MM.1S (cell line): Measurements from ENCODE around the gene FBXO45.

Source experiments
- DNase-seq: peaks from one replicate; pipeline ENCODE4 v3.0.0-alpha.2; 2015
- H2AFZ ChIP-seq: fragments of 300-600 bp; sonication (generic); 2 replicates; pipeline ENCODE4 v1.6.0; 2016; ENCODE audit warnings: antibody characterized with exemption, low read length
- H3F3A ChIP-seq: fragments of 300-600 bp; sonication (generic); 2 replicates; pipeline ENCODE4 v1.6.1; 2016; ENCODE audit warnings: mild to moderate bottlenecking, antibody characterized with exemption, low read length, moderate library complexity, mixed read lengths; ENCODE audit not compliant: insufficient read depth
- H3K27ac ChIP-seq: fragments of 300-600 bp; sonication (generic); 2 replicates; pipeline ENCODE4 v1.5.1; 2016; ENCODE audit warnings: mild to moderate bottlenecking, low read length
- H3K27me3 ChIP-seq: fragments of 300-600 bp; sonication (generic); replicated peaks from 2 replicates; pipeline ENCODE4 v1.6.0; 2016; ENCODE audit warnings: low read length; ENCODE audit not compliant: insufficient read depth
- H3K36me3 ChIP-seq: fragments of 300-600 bp; sonication (generic); replicated peaks from 2 replicates; pipeline ENCODE4 v1.6.1; 2016; ENCODE audit warnings: mild to moderate bottlenecking, low read length, mixed read lengths; ENCODE audit not compliant: insufficient read depth
- H3K4me1 ChIP-seq: fragments of 300-600 bp; sonication (generic); 2 replicates; pipeline ENCODE4 v1.6.1; 2016; ENCODE audit warnings: low read length, mixed read lengths
- H3K4me2 ChIP-seq: fragments of 300-600 bp; sonication (generic); 2 replicates; pipeline ENCODE4 v1.6.0; 2016; ENCODE audit warnings: low read depth, low read length
- H3K4me3 ChIP-seq: fragments of 300-600 bp; sonication (generic); 2 replicates; pipeline ENCODE4 v1.5.1; 2016; ENCODE audit warnings: low read length, mixed read lengths
- H3K79me2 ChIP-seq: fragments of 300-600 bp; sonication (generic); 2 replicates; pipeline ENCODE4 v1.6.1; 2016; ENCODE audit warnings: mixed run types, low read length, mixed read lengths
- H3K9ac ChIP-seq: fragments of 300-600 bp; sonication (generic); 2 replicates; pipeline ENCODE4 v1.6.1; 2016; ENCODE audit warnings: low read length, mixed read lengths
- H3K9me2 ChIP-seq: fragments of 300-600 bp; sonication (generic); replicated peaks from 2 replicates; pipeline ENCODE4 v1.6.1; 2016; ENCODE audit warnings: mild to moderate bottlenecking, low read length, mixed read lengths; ENCODE audit not compliant: insufficient read depth
- H3K9me3 ChIP-seq: fragments of 300-600 bp; sonication (generic); replicated peaks from 2 replicates; pipeline ENCODE4 v1.6.1; 2016; ENCODE audit warnings: mild to moderate bottlenecking, low read length, mixed read lengths; ENCODE audit not compliant: insufficient read depth
- H4K20me1 ChIP-seq: fragments of 300-600 bp; sonication (generic); 2 replicates; pipeline ENCODE4 v1.6.1; 2016; ENCODE audit warnings: mild to moderate bottlenecking, low read length, moderate library complexity, mixed read lengths; ENCODE audit not compliant: insufficient read depth
- EZH2 ChIP-seq: fragments of 300-600 bp; sonication (generic); optimal IDR thresholded peaks from 2 replicates; pipeline ENCODE3; 2017; ENCODE audit warnings: low read depth, mild to moderate bottlenecking, antibody characterized with exemption, low read length, mixed read lengths
- EZH2phosphoT487 ChIP-seq: fragments of 300-600 bp; sonication (generic); IDR thresholded peaks from 2 replicates; pipeline ENCODE4 v1.6.1; 2018; ENCODE audit warnings: antibody characterized with exemption, low read length
- TF ChIP-seq, protein P1 (sequence below): fragments of 300-600 bp; sonication (generic); IDR thresholded peaks from 2 replicates; pipeline ENCODE4 v1.5.1; 2016; ENCODE audit warnings: antibody characterized with exemption, low read length, mixed read lengths

Gene FBXO45

DNA sequence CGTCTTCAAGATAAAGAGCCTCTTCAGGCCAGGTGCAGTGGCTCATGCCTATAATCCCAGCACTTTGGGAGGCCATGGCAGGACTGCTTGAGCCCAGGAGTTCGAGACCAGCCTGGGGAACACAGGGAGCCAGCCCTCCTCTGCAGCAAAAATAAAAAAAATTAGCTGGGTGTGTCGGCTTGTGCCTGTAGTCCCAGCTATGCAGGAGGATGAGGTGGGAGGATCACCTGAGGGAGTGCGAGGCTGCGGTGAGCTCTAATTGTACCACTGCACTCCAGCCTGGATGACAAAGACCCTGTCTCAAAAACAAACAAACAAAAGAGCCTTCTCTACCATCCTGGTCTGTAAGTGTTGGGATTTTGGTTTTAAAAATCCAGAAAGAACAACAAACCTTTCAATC is 11.2 kb upstream of the FBXO45 start:
- Histone ChIP-seq H3K27me3 (no peaks in the 10 kb centered on the region), H3K9me3 (no peaks in the 10 kb centered on the region), H3K4me2 (no peak overlapping the region), H3K9ac (no peak overlapping the region), H3K4me3 (no peak overlapping the region), H3K79me2 (peaks cover 6% of the 10 kb centered on the region; the same call in 1 of the 2 replicates), H4K20me1 (no peaks in the 10 kb centered on the region), H3K36me3 (no peaks in the 10 kb centered on the region), H3K4me1 (no peaks in the 10 kb centered on the region), H2AFZ (no peak overlapping the region), H3F3A (no peaks in the 10 kb centered on the region), H3K27ac (no peak overlapping the region), H3K9me2 (no peaks in the 10 kb centered on the region)
- TF ChIP-seq EZH2phosphoT487, result no peak
- TF ChIP-seq, protein P1, sequence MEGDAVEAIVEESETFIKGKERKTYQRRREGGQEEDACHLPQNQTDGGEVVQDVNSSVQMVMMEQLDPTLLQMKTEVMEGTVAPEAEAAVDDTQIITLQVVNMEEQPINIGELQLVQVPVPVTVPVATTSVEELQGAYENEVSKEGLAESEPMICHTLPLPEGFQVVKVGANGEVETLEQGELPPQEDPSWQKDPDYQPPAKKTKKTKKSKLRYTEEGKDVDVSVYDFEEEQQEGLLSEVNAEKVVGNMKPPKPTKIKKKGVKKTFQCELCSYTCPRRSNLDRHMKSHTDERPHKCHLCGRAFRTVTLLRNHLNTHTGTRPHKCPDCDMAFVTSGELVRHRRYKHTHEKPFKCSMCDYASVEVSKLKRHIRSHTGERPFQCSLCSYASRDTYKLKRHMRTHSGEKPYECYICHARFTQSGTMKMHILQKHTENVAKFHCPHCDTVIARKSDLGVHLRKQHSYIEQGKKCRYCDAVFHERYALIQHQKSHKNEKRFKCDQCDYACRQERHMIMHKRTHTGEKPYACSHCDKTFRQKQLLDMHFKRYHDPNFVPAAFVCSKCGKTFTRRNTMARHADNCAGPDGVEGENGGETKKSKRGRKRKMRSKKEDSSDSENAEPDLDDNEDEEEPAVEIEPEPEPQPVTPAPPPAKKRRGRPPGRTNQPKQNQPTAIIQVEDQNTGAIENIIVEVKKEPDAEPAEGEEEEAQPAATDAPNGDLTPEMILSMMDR, result no peak
- no peak for TF ChIP-seq EZH2
- DNase-seq, result no peak

DNA sequence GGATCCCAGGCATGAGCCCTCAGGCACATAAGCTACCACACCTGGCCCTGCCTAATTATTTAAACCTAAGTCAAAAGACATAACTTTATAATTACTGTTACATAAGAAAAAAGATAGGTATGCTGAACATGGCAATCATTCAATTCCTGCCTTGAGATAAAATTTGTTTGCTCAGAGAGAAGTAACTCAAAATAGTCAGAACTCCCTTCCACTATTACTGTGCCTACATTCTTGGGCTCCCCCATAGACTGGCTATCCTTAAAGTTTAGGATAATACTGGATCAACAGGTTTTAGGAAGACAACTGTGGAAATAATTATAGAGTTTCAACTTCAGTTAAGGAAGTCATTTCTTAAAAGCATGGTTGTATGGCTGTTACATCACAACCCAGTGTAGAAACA is 10.0 kb upstream of the FBXO45 start:
- H3K79me2 ChIP-seq, result peaks cover 18% of the 10 kb centered on the region
- H3K27me3 ChIP-seq, result no peaks in the 10 kb centered on the region
- no peaks in the 10 kb centered on the region for H3K36me3 ChIP-seq
- H3K27ac ChIP-seq, result no peak overlapping the region
- H3K4me2 ChIP-seq, result no peak overlapping the region
- H3K9ac ChIP-seq, result no peak overlapping the region
- no peak overlapping the region for H2AFZ ChIP-seq
- no peaks in the 10 kb centered on the region for H3K9me2 ChIP-seq
- H4K20me1 ChIP-seq, result no peaks in the 10 kb centered on the region
- no peaks in the 10 kb centered on the region for H3K9me3 ChIP-seq
- DNase-seq, result no peak
- no peaks in the 10 kb centered on the region for H3F3A ChIP-seq
- no peak overlapping the region for H3K4me3 ChIP-seq
- TF ChIP-seq, protein P1, result no peak
- TF ChIP-seq EZH2phosphoT487, result no peak
- no peak for TF ChIP-seq EZH2
- 0 out of 2 replicates have a peak, but pooled peaks cover under 1% of the 10 kb centered on the region for H3K4me1 ChIP-seq

DNA sequence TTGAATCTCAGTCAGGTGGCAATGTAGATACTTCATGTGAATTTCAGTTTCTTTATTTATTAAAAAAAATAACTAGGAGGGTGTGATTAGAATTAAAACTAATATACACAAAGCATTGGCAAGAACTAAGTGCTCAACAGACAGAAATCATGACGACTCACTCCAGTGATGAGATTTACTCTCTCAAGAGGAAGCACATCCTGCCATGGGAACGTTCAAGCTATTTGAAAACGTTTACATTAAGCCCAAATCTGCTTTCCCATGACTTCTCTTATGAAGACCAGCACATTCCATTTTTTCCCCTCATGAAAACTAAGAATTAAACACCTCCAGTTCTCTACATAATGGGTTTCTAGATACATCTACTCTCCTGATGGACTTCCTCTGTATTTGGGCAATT is 8.6 kb upstream of the FBXO45 start:
- Histone ChIP-seq H3K9me3 (no peaks in the 10 kb centered on the region), H3K36me3 (no peaks in the 10 kb centered on the region), H3K4me2 (no peak overlapping the region), H4K20me1 (no peaks in the 10 kb centered on the region), H3K4me3 (no peak overlapping the region), H3K27ac (no peak overlapping the region), H2AFZ (no peak overlapping the region), H3K79me2 (peaks cover 21% of the 10 kb centered on the region), H3F3A (peaks cover 12% of the 10 kb centered on the region), H3K9me2 (no peaks in the 10 kb centered on the region), H3K4me1 (peaks cover 12% of the 10 kb centered on the region), H3K9ac (no peak overlapping the region), H3K27me3 (no peaks in the 10 kb centered on the region)
- DNase-seq, result no peak
- TF ChIP-seq, protein P1, result no peak
- TF ChIP-seq EZH2phosphoT487 (no peak), EZH2 (no peak)
